NCI-H748 (cell line): Measurements from ENCODE around the gene CPT1C.

Experiments
- DNase-seq: peaks from one replicate; lab custom pipeline; 2025; ENCODE audit not compliant: unreplicated experiment; lab: John Stamatoyannopoulos, UW

Gene CPT1C

GRCh38 chr19:49680421-49681351 lies 10.2 kb upstream of the CPT1C start:
- DNase-seq, result peak; percentile 94

GRCh38 chr19:49681830-49682229 lies 9.1 kb upstream of the CPT1C start:
- DNase-seq, result no peak

GRCh38 chr19:49682274-49682673 lies 8.6 kb upstream of the CPT1C start:
- no peak for DNase-seq

DNA sequence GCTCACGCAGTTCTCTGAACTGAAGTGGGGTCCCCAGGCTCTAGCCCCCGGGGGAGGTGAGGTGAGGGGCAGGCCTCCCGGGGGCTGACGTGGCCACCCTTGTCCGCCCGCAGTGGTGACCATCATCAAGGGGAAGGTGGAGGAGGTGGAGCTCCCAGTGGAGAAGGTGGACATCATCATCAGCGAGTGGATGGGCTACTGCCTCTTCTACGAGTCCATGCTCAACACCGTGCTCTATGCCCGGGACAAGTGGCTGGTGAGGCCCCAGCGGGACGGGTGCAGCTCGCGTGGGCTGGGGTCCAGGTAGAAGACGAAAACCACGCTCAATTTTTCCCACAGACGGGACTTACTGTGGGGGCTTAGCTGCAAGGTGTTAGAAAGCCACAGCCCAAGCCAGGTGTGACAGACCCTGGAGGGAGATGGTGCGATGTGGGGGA lies 7.1 kb upstream of the CPT1C start:
- no peak for DNase-seq

DNA sequence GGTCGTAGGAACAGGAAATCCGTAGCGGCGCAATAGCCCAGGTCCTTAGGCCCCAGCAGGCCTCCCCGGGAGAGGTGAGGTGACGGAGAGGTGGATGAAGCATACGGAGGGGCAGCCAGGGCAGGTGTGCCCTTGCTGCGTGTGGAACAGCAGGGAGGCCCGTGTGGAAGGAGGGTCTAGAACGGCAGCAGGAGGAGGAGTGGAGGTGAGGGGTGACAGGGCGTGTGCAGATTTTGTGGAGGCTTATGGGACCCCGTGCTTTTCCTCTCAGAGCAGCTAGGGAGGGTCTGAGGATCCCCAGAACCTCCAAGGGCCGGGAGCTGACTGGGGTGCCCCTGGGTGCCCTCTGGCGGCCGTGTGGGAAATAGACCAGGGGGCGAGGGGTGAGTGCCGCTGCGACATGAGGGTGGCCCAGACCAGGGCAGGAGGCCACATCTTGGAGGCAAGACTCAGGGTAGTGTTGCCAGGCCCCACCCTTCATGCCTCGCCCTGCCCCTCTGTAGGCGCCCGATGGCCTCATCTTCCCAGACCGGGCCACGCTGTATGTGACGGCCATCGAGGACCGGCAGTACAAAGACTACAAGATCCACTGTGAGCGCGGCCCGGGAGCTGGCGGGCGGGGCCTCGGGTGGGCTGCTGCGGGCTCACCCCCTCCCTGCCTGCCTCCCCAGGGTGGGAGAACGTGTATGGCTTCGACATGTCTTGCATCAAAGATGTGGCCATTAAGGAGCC lies 6.5 kb upstream of the CPT1C start:
- DNase-seq, result no peak

DNA sequence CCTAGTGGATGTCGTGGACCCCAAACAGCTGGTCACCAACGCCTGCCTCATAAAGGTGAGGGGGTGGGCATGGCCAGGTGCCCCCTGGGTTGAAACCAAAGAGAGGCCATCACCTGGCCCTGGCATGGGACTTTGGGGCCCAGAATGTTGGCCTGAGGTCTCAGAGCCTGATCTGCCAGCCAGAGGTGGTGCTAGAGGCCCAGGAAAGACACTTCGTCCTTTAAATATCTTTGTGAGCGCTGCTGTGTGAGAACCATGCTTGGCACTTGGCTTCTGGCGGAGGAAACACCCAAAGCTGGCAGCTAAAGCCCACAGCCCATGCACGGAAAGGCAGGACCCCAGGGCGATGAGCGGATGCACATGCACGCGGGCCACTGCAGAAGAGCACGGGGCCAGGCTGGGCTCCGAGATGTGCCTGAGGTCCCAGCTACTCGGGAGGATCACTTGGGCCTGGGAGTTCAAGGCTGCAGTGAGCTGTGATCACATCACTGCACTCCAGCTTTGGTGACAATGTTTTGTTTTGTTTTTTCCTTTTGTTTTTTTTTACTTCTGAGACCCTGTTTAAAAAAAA lies 5.8 kb upstream of the CPT1C start:
- DNase-seq, result no peak

DNA sequence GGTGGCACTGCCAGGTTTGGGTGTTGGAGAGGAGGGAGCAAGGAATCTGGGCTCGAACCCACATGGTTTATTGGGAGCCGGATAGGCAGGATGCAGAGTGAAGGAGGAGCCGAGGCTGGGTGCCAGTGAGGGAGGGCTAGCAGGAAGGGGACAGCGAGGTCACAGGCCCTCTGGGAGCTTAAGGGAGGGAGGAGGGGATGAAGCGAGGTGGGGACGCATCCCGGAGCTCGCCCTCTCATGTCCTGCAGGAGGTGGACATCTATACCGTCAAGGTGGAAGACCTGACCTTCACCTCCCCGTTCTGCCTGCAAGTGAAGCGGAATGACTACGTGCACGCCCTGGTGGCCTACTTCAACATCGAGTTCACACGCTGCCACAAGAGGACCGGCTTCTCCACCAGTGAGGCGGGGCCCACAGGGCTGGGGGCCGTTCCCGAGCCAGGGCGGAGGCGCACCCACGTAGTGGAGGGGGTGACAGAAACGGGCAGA lies 5.0 kb upstream of the CPT1C start:
- no peak for DNase-seq

DNA sequence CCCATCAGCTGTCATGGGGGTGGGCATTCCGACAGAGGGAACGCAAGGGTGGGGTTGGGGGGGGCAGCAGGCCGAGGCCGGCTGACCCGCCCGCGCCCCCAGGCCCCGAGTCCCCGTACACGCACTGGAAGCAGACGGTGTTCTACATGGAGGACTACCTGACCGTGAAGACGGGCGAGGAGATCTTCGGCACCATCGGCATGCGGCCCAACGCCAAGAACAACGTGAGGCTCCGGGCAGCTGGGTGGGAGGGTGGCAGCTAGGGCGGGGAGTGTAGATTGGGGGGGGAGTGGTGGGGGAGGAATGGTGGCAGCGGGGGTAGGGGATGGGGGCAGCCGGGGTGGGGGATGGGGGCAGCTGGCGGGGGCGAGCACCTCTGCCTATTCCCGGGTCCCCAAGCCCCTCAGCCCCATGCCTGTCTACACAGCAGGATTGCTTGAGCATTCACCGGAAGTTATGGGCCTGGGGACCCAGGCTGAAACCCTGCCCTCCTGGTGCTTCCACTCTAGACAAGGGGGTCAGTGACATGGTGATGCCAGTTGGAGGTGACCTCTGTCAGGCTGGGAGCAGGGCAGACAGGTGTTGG lies 4.3 kb upstream of the CPT1C start:
- DNase-seq, result no peak

GRCh38 chr19:49687150-49687549 lies 3.8 kb upstream of the CPT1C start:
- no peak for DNase-seq

GRCh38 chr19:49687566-49688316 lies 3.2 kb upstream of the CPT1C start:
- no peak for DNase-seq

- DNase-seq, result no peak
Observed at GRCh38 chr19:49688531-49689132, 2.3 kb upstream of the CPT1C start.

GRCh38 chr19:49689133-49690078 lies 1.5 kb upstream of the CPT1C start, which contains the start of gene ADM5:
ADM5 (plus strand) TSS chr19:49689594; CDS start chr19:49689838, 244 bp downstream.
- peak; percentile 87 for DNase-seq

DNA sequence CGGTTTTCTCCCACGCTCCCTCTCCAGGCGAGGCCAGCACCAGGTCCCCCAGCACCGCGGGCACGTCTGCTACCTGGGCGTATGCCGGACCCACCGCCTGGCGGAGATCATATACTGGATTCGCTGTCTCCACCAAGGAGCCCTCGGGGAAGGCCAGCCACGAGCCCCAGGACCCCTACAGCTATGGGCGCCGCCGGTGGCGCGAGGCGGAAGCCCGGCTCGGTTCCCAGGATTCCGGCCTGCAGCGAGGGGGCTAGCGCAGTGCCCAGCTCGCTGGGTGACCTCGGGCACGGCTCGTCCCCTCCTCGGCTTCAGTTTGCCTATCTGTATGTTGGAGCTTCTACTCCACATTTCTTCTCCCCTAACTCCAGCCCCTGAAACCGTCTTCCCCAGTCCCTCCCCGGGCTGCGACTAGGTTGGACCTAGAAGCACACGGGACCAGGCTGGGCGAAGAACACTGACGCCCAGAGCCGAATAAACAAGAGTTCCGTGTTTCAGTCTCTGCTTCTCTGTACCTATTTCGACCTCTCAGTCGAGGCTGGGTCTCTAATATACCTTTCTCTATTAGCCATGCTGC lies 749 bp upstream of the CPT1C start:
- peak; percentile 76 for DNase-seq

GRCh38 chr19:49691243-49692146 lies 579 bp downstream of the CPT1C start:
- DNase-seq, result peak; percentile 94

DNA sequence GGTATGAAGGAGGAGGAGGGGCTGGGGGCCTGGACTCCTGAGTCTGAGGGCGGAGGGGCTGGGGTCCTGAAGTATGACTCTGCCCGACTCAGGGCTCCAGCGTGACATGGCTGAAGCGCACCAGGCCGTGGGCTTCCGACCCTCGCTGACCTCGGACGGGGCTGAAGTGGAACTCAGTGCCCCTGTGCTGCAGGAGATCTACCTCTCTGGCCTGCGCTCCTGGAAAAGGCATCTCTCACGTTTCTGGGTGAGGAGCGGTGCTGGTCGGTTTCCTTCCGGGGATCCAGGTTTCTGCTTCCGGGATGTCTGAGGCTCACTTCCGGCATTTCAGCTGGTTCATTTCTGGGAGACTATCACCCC lies 1.2 kb downstream of the CPT1C start:
- no peak for DNase-seq

- no peak for DNase-seq
Observed at GRCh38 chr19:49696115-49696514, 5.2 kb downstream of the CPT1C start.

DNA sequence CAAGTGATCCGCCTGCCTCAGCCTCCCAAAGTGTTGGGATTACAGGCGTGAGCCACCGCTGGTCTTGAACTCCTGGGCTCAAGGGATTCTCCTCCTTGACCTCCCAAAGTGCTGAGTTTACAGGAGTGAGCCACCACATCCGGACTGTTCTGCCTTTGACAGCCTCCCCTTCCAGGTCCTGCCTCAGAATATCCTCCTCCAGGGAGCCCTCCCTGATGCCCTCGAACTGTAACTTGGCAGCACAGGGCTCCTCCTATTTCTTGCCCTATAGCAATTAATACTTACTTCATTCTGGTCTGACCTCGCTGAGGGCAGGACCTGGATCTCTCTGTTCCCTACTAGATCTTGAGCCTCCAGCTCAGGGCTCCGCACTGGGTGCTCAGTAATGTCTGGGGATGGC lies 5.9 kb downstream of the CPT1C start:
- DNase-seq, result no peak

- no peak for DNase-seq
Observed at GRCh38 chr19:49699364-49699763, 8.4 kb downstream of the CPT1C start.
